ENCODE data around the gene HNRNPD.

- TF ChIP-seq, protein P1, sequence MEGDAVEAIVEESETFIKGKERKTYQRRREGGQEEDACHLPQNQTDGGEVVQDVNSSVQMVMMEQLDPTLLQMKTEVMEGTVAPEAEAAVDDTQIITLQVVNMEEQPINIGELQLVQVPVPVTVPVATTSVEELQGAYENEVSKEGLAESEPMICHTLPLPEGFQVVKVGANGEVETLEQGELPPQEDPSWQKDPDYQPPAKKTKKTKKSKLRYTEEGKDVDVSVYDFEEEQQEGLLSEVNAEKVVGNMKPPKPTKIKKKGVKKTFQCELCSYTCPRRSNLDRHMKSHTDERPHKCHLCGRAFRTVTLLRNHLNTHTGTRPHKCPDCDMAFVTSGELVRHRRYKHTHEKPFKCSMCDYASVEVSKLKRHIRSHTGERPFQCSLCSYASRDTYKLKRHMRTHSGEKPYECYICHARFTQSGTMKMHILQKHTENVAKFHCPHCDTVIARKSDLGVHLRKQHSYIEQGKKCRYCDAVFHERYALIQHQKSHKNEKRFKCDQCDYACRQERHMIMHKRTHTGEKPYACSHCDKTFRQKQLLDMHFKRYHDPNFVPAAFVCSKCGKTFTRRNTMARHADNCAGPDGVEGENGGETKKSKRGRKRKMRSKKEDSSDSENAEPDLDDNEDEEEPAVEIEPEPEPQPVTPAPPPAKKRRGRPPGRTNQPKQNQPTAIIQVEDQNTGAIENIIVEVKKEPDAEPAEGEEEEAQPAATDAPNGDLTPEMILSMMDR (IDR thresholded peaks at IDR 0.05; ENCODE audit: low read depth, low read length) = no peak
- no peak for TF ChIP-seq POLR2A (IDR thresholded peaks at IDR 0.05; ENCODE audit: extremely low read depth, insufficient read length)
Observed at GRCh38 chr4:82382751-82383150, 9.0 kb upstream of the HNRNPD start.
